HG03196 (cell line): ENCODE measurements around the gene PSME3IP1.
"Not testable (repeated sequence)": the region's sequence is repeated elsewhere in the genome, so short reads cannot be mapped to it uniquely, and the experiment has no call there.

Experiments
- ATAC-seq: cut with Tn5 transposase; IDR thresholded peaks from one replicate; pipeline ENCODE4 v1.9.1; 2021; ENCODE audit not compliant: unreplicated experiment

The PSME3IP1 gene

GRCh38 chr16:57185945-57186871 lies at the start of gene PSME3IP1, which contains the start of gene RSPRY1:
Gene PSME3IP1 (minus strand): TSS chr16:57186039. CDS start chr16:57173854, 12,185 bp downstream.
Gene RSPRY1 (plus strand): TSS chr16:57186329. CDS start chr16:57204659, 18,330 bp downstream.
- ATAC-seq: peak; percentile 92

GRCh38 chr16:57235128-57236021 lies 49.5 kb upstream of the PSME3IP1 start:
- no peak for ATAC-seq

GRCh38 chr16:57234707-57235092 lies 48.9 kb upstream of the PSME3IP1 start:
- ATAC-seq: no peak

- no peak for ATAC-seq
Measured at GRCh38 chr16:57233944-57234706, 48.3 kb upstream of the PSME3IP1 start.

GRCh38 chr16:57231821-57232350 lies 46.0 kb upstream of the PSME3IP1 start:
- no peak for ATAC-seq

GRCh38 chr16:57229079-57229478 lies 43.2 kb upstream of the PSME3IP1 start:
- ATAC-seq: no peak

GRCh38 chr16:57226701-57227621 lies 41.1 kb upstream of the PSME3IP1 start:
- ATAC-seq: no peak

GRCh38 chr16:57225978-57226377 lies 40.1 kb upstream of the PSME3IP1 start:
- ATAC-seq: no peak

GRCh38 chr16:57224651-57225335 lies 39.0 kb upstream of the PSME3IP1 start:
- no peak for ATAC-seq

GRCh38 chr16:57223057-57223456 lies 37.2 kb upstream of the PSME3IP1 start:
- ATAC-seq: no peak

- no peak for ATAC-seq
Measured at GRCh38 chr16:57216968-57217367, 31.1 kb upstream of the PSME3IP1 start.

GRCh38 chr16:57213462-57213861 lies 27.6 kb upstream of the PSME3IP1 start:
- ATAC-seq: no peak

GRCh38 chr16:57209780-57210179 lies 23.9 kb upstream of the PSME3IP1 start:
- no peak for ATAC-seq

GRCh38 chr16:57208926-57209325 lies 23.1 kb upstream of the PSME3IP1 start:
- no peak for ATAC-seq

GRCh38 chr16:57204675-57205074 lies 18.8 kb upstream of the PSME3IP1 start:
- no peak for ATAC-seq

GRCh38 chr16:57203451-57203850 lies 17.6 kb upstream of the PSME3IP1 start:
- ATAC-seq: no peak

- ATAC-seq: no peak
Measured at GRCh38 chr16:57202095-57202886, 16.5 kb upstream of the PSME3IP1 start.

- ATAC-seq: not testable (repeated sequence)
Measured at GRCh38 chr16:57200926-57201325, 15.1 kb upstream of the PSME3IP1 start.
